Liver (tissue), 9 donors: ENCODE data around the gene TUFM. TPM values are rescaled to one million over a fixed set of nuclear protein-coding genes. Genes with fewer than 3 reads are reported as not detected.

Experiments
- DNase-seq: peaks from one replicate; pipeline ENCODE4 v3.0.0-alpha.2; 2017; ENCODE audit warnings: low spot score
- H3K27ac ChIP-seq, 2 donors: one replicate each; pipeline ENCODE4 v1.7.0; 2013; ENCODE audit warnings: inconsistent platforms in 2 of 2, low read length in 2 of 2, control low read depth in 1 of 2, low read depth in 1 of 2, mild to moderate bottlenecking in 1 of 2
- H3K27me3 ChIP-seq, 4 donors: one replicate each; pipeline versions ENCODE4 v1.6.1 to v1.7.0; 2013; ENCODE audit warnings: low read length in 3 of 4, inconsistent platforms in 1 of 4, mild to moderate bottlenecking in 1 of 4, moderate library complexity in 1 of 4; ENCODE audit not compliant: control insufficient read depth in 4 of 4, insufficient read depth in 4 of 4
- H3K36me3 ChIP-seq, 4 donors: one replicate each; pipeline versions ENCODE4 v1.6.1 to v1.7.0; 2013; ENCODE audit warnings: low read length in 3 of 4, mild to moderate bottlenecking in 3 of 4, low read depth in 1 of 4, moderate library complexity in 1 of 4; ENCODE audit not compliant: control insufficient read depth in 4 of 4, insufficient read depth in 3 of 4
- H3K4me1 ChIP-seq, 4 donors: one replicate each; pipeline versions ENCODE4 v1.6.1 to v1.7.0; 2013; ENCODE audit warnings: low read length in 3 of 4, mild to moderate bottlenecking in 3 of 4, moderate library complexity in 1 of 4; ENCODE audit not compliant: control insufficient read depth in 4 of 4, insufficient read depth in 4 of 4
- H3K4me3 ChIP-seq, 3 donors: one replicate each; pipeline versions ENCODE4 v1.6.1 to v1.7.0; 2013; ENCODE audit warnings: low read length in 3 of 3, control low read depth in 1 of 3, low read depth in 1 of 3, mild to moderate bottlenecking in 1 of 3
- H3K9ac ChIP-seq, 2 donors: one replicate each; pipeline ENCODE4 v1.7.0; 2013; ENCODE audit warnings: low read length in 2 of 2, mild to moderate bottlenecking in 2 of 2, moderate library complexity in 2 of 2, control low read depth in 1 of 2, low read depth in 1 of 2
- H3K9me3 ChIP-seq, 4 donors: one replicate each; pipeline versions ENCODE4 v1.6.1 to v1.7.0; 2013; ENCODE audit warnings: low read length in 3 of 4; ENCODE audit not compliant: control insufficient read depth in 4 of 4
- EGR1 ChIP-seq, 2 donors: IDR thresholded peaks; 2 replicates each; pipeline ENCODE4 v1.6.1; 2016 to 2018; ENCODE audit warnings: antibody characterized with exemption in 2 of 2, low read depth in 2 of 2
- FOXA1 ChIP-seq: IDR thresholded peaks from 2 replicates; pipeline ENCODE4 v1.6.1; 2016; ENCODE audit warnings: antibody characterized with exemption
- FOXA2 ChIP-seq: IDR thresholded peaks from 2 replicates; pipeline ENCODE4 v1.6.1; 2016; ENCODE audit warnings: antibody characterized with exemption
- GABPA ChIP-seq, 2 donors: IDR thresholded peaks in 1 of 2; conservative IDR thresholded peaks in 1 of 2; 2 replicates each; pipeline ENCODE4 v1.6.1; 2016; ENCODE audit warnings: antibody characterized with exemption in 2 of 2, mild to moderate bottlenecking in 1 of 2, moderate library complexity in 1 of 2
- HNF4G ChIP-seq: IDR thresholded peaks from 2 replicates; pipeline ENCODE4 v1.6.1; 2016; ENCODE audit warnings: antibody characterized with exemption
- MAX ChIP-seq: IDR thresholded peaks from 2 replicates; pipeline ENCODE4 v1.6.1; 2016; ENCODE audit warnings: antibody characterized with exemption
- NR2F2 ChIP-seq: IDR thresholded peaks from 2 replicates; pipeline ENCODE4 v1.6.1; 2016; ENCODE audit warnings: antibody characterized with exemption
- RAD21 ChIP-seq, 2 donors: IDR thresholded peaks; 2 replicates each; pipeline ENCODE4 v1.6.1; 2016; ENCODE audit warnings: antibody characterized with exemption in 2 of 2, mild to moderate bottlenecking in 2 of 2
- REST ChIP-seq: IDR thresholded peaks from 2 replicates; pipeline ENCODE4 v1.6.1; 2016; ENCODE audit warnings: antibody characterized with exemption, mild to moderate bottlenecking
- RXRA ChIP-seq, 2 donors: IDR thresholded peaks; 2 replicates each; pipeline ENCODE4 v1.6.1; 2017 to 2018; ENCODE audit warnings: antibody characterized with exemption in 2 of 2, mild to moderate bottlenecking in 1 of 2
- TAF1 ChIP-seq: conservative IDR thresholded peaks from 2 replicates; pipeline ENCODE4 v1.6.1; 2016; ENCODE audit warnings: antibody characterized with exemption, mild to moderate bottlenecking
- ZBTB33 ChIP-seq: IDR thresholded peaks from 2 replicates; pipeline ENCODE4 v1.6.1; 2016; ENCODE audit warnings: antibody characterized with exemption
- WGBS: extraction: QIAGEN DNeasy Blood & Tissue Kit; methylation state at CpG from one replicate; pipeline ENCODE4 v1.1.7; 2013; 5-methylcytosine and 5-hydroxymethylcytosine counted together
- polyA plus RNA-seq, 2 donors: library from polyadenylated mRNA; stranded (reverse) in 1 of 2; unstranded in 1 of 2; fragments of 200-250 nt in 1 of 2; fragments of >200 nt in 1 of 2; fragmentation: Nextera tagmentation in 1 of 2; extraction: Ambion mirVana in 1 of 2; gene quantifications; one replicate each; pipeline versions ENCODE4 v1.2.1 to v1.2.3, GENCODE V29; 2013 to 2015
- total RNA-seq, 2 donors: library from RNA; depleted of rRNA; stranded (reverse); fragments of >200 nt; gene quantifications; one replicate each; pipeline ENCODE4 v1.2.3, GENCODE V29; 2014
- TF ChIP-seq, protein P1 (sequence below): fragments of 150-350 bp; IDR thresholded peaks from 2 replicates; pipeline ENCODE4 v1.5.1; 2017; ENCODE audit warnings: improper control_type of control experiment, low read depth, low read length; ENCODE audit not compliant: missing input control
- donor health status: healthy.
- donor health status: healthy.
- donor health status: healthy.
- donor health status: healthy.
- donor health status: healthy.

The TUFM gene
- total and polyA plus RNA-seq, 4 donors: 90.4 to 191 (median 136) TPM

GRCh38 chr16:28838558-28838918, 7.6 kb downstream of the TUFM start:
- Histone ChIP-seq H3K27ac (no peak overlapping the region), H3K9ac (no peak overlapping the region), H3K4me3 (no peak overlapping the region), H3K27me3 (no peaks in the 10 kb centered on the region), H3K9me3 (no peaks in the 10 kb centered on the region), H3K4me1 (no peaks in the 10 kb centered on the region), H3K36me3 (peaks cover 33 to 61% (median 40%) of the 10 kb centered on the region in 4 donors)
- 100% methylated on average over 1 of the region's 1 CpG for WGBS
- TF ChIP-seq ZBTB33: no peak
- TF ChIP-seq HNF4G: no peak
- no peak for TF ChIP-seq REST
- no peak for TF ChIP-seq TAF1
- TF ChIP-seq FOXA1: no peak
- no peak for DNase-seq

DNA sequence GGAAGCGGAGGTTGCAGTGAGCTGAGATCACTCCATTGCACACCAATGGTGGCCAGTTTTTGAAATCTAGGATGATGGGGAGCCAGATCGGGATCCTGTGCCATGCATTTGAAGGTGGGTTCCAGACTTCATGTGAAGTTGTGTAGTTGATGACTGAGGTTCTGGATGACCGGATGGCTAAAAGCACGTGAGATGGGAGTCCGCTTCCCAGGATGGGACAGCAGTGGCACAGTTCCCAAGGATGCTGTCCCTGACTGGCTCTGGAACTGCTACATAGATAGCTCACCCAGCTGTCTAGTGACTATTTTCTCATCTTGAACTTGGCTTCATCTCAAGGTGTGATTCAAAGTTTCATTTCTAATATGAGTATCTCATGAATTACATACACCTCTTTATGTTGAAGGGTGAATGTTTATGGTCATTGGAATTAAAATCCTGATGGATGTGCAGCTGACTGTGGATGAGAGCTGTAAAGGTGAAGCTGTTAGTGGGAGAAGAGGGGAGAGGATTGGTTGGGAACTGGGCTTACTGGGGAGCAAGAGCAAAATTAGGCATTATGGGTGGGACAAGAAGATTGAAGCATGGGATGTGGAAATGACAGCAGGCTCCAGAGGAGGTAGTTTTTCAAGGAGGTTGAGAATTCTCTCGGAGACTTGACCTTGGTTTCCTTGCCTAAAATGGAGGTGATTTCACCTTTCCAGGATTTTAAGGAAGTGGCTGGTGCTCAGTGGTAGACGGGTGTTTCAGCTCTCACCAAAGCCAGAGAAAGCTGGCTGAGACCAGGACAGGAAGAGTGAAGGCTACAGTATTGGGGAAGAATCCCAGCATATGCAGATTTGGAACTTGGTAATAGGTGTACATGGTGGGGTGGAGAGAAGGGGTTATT, 8.2 kb downstream of the TUFM start:
- Histone ChIP-seq H3K27ac (no peak overlapping the region), H3K9ac (no peak overlapping the region)

More for the DNA sequence above, 8.2 kb downstream of the TUFM start:
- Histone ChIP-seq H3K36me3 (peaks cover 33 to 61% (median 43%) of the 10 kb centered on the region in 4 donors), H3K4me1 (no peaks in the 10 kb centered on the region), H3K9me3 (no peaks in the 10 kb centered on the region), H3K4me3 (no peak overlapping the region), H3K27me3 (no peaks in the 10 kb centered on the region)
- TF ChIP-seq RAD21 (IDR thresholded peaks at IDR 0.05) (no peak), RXRA (IDR thresholded peaks at IDR 0.05) (no peak), EGR1 (IDR thresholded peaks at IDR 0.05; ENCODE audit: low read depth in 2 of 2) (no peak), ZBTB33 (no peak), MAX (no peak), GABPA (IDR thresholded peaks at IDR 0.05 in 1 of 2, conservative IDR thresholded peaks at IDR 0.05 in 1 of 2) (no peak), FOXA1 (no peak), FOXA2 (no peak), NR2F2 (no peak), REST (no peak)
- TF ChIP-seq, protein P1, sequence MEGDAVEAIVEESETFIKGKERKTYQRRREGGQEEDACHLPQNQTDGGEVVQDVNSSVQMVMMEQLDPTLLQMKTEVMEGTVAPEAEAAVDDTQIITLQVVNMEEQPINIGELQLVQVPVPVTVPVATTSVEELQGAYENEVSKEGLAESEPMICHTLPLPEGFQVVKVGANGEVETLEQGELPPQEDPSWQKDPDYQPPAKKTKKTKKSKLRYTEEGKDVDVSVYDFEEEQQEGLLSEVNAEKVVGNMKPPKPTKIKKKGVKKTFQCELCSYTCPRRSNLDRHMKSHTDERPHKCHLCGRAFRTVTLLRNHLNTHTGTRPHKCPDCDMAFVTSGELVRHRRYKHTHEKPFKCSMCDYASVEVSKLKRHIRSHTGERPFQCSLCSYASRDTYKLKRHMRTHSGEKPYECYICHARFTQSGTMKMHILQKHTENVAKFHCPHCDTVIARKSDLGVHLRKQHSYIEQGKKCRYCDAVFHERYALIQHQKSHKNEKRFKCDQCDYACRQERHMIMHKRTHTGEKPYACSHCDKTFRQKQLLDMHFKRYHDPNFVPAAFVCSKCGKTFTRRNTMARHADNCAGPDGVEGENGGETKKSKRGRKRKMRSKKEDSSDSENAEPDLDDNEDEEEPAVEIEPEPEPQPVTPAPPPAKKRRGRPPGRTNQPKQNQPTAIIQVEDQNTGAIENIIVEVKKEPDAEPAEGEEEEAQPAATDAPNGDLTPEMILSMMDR: no peak
- 95% methylated on average over 7 of the region's 7 CpGs for whole genome bisulfite sequencing
- no peak for DNase-seq
